Measurements from ENCODE around the gene ZNF609.

- TF ChIP-seq CTCF (optimal IDR thresholded peaks at IDR 0.05 in 1 of 3, IDR thresholded peaks at IDR 0.05 in 1 of 3, conservative IDR thresholded peaks at IDR 0.05 in 1 of 3; ENCODE audit: extremely low read depth in 1 of 3, insufficient read depth in 2 of 3, low read length in 3 of 3) (no peak), EZH2 (IDR thresholded peaks at IDR 0.05; ENCODE audit: low read length) (no peak)
These were observed 4.4 kb upstream of the ZNF609 start for GRCh38 chr15:64455961-64456371.
